ENCODE measurements around the gene GPATCH1.

- TF ChIP-seq CTCF (IDR thresholded peaks at IDR 0.05) (no peak), POLR2A (IDR thresholded peaks at IDR 0.05) (no peak), POLR2AphosphoS5 (IDR thresholded peaks at IDR 0.05) (no peak)
Measured at GRCh38 chr19:33110137-33110910, 29.3 kb downstream of the GPATCH1 start.

Measured in prostate gland (tissue), 2 donors.